HG03095 (cell line): Measurements from ENCODE around the gene ADGRV1.
A peak's percentile ranks its signal among the peaks of the same experiment; 100 is the strongest.

ENCODE experiments used
- ATAC-seq: cut with Tn5 transposase; IDR thresholded peaks from one replicate; pipeline ENCODE4 v1.9.1; 2021; ENCODE audit warnings: moderate library complexity; ENCODE audit not compliant: unreplicated experiment

The ADGRV1 gene

GRCh38 chr5:91092859-91093783 is 534.5 kb downstream of the ADGRV1 start:
- no peak for ATAC-seq

GRCh38 chr5:91095313-91095712 is 536.7 kb downstream of the ADGRV1 start:
- no peak for ATAC-seq

- no peak for ATAC-seq
Measured at GRCh38 chr5:91095786-91096385, 537.3 kb downstream of the ADGRV1 start.

DNA sequence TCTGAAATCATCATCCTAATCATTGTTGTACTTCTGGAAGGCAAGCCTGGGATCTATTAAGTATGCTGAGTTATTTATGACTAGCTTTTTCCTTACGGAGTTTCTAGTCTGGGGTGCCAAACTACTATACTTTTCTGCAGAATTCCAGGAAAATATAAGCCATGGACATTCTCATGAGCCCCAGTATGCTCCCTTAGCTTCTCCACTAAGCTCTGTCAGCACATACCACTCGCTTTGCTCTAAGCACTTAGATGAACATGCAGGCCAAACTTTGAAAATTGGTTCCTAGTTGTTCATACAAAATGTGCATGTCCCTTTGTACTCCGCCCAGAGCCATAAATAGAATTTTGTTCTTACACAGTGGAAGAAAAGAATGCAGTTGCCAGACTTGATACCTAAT is 539.9 kb downstream of the ADGRV1 start:
- ATAC-seq: no peak

DNA sequence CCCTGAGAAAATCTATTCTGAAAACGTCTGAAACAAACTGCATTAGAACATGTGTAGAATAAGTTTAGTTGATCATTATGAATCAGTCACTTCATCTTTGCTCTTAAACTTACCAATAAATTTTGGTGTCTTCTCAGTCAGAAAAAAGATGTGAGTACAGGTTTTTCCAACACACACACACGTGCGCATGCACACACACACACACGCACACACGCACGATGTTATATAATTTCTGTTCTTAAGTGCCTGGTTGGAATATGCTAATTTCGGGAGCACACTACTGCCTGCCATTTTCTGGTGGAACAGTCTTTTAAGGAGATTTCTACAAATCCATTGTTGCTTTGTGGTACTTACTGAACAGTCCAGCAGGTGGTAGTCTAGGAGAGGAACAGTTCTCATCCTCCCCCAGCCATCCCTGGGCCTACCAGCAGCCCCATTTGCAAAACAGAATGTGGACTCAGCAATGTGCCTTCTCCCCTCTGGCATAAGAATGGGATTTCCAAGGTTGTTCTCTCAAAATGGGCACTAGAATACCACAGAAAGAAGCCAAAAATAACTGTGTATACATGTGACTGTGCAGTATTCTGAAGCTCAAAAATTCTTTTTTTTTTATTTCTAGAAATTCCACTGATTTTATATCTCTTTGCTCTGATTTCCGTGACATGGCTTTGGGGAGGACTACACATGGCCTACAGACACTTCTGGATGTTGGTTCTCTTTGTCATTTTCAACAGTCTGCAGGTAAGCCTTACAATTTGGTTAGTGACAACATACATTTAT is 543.2 kb downstream of the ADGRV1 start:
- ATAC-seq: peak; percentile 91

GRCh38 chr5:91103353-91104061 is 544.9 kb downstream of the ADGRV1 start:
- no peak for ATAC-seq

GRCh38 chr5:91104062-91104448 is 545.5 kb downstream of the ADGRV1 start:
- no peak for ATAC-seq

DNA sequence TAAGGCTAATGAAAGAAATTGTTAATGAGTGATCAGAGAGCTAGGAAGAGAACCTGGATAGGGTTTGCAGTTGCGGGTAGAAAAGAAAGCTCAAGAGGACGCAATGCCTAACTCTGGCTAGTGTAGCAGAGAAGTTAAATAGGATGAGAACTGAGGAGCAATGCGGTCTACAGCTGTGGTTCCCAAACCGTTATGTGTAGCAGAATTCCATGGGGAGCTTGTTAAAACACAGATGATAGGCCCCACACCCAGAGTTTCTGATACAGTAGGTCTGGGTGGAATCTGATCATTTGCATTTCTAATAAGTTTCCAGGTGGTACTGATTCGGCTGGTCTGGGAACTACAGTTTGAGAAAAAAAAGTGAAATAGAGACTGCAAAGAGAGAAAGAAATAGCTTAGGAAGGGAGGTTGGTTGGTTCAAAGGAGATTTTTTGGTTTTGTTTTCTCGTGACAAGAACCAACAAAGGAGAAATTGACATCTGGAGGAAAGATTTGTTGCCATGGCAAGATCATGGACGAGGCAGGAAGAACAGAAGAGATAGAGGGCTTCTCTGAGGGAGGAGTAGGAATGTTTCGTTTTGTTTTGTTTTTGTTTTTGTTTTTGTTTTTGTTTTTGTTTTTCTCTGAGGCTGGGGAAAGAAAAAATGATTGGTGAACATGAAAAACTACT is 548.4 kb downstream of the ADGRV1 start:
- no peak for ATAC-seq

- ATAC-seq: no peak
Measured at GRCh38 chr5:91109634-91110033, 551.0 kb downstream of the ADGRV1 start.

DNA sequence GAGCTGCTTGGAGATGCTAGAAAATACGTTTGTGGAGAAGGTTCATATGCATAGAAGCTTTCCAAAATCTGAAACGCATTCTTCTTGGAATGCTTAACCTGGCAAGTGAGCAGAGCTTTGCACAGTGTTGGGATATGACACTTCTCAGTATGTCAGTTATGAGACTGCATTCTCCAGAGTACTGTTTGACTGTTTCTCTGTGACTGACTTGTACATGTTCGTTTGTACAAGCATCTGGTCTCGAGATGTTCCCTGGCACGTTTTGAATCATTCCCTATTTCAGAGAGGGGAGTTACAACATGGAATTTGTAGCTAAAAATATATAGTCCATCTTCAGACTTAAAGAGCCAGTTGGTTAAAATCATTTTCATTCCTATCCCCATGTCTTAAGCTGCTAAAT is 552.1 kb downstream of the ADGRV1 start:
- ATAC-seq: no peak

DNA sequence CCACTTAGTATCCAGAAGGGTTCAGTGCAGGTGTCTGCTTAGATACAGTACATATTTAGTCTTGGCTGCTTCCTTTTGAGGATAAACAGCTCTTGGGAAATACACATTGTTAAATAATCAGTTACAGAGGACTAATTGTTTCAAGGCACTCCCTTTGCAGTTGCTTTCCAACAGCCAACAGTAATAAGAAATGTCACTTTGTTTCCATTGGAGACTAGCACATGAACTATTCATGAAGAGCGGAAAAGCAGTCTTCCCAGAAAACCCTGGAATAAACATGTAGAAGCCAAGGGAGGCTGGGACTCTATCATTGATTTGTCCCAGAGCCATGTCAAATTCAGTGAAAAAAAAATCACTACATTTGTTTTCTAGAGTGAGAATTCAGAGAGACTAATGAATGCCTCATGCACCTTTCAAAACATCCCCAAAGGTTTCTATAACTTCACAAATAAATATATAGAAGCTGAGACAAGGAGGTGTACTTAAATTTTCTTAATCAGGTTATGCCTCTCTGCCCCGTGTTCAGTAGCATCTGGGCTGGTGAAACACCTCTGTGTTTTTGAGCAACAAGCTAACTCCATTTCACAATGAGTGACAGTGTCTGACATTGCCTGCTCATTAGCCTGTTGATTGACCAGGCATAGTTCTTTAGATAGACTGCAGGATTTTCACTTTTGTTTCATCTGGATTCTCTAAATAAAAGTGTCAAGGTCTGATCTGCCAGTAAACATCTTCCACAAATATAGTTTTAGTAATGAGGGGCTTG is 553.1 kb downstream of the ADGRV1 start:
- no peak for ATAC-seq

GRCh38 chr5:91114658-91115057 is 556.1 kb downstream of the ADGRV1 start:
- no peak for ATAC-seq

DNA sequence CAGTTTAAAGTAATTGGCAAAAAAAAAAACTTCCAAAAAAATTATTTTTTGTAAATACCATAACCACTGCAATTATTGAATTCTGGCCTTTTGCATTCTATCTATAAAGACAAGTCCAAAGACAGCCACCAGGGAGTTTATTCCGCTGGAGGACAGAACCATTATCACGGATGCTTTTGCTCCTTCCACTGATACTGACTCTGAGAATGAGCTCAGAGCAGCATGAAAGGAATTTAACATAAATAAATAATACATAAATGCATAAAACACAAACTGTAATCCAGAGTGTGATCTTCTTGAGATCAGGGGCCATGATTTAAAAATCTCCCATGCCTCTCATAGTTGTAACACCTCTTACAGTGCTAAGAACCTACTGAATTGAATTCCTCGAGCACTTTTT is 559.8 kb downstream of the ADGRV1 start:
- ATAC-seq: no peak

DNA sequence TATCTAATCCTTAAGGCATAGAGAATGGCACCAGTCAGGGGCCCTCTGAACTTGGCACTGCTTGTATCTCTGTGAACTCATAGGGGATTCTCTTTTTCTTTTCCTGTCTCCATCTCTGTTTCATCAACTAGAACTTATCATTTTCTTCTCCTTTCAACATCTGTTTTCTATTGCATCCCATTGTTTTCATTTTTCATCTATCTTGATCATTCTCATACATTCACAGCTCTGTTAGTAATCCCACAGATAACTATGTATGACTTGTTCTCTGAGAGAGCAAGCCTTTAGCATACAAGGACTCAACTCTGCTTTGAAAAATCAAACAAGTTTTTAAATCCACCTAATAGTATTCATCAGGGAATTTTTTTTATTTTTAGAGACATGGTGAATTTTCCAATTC is 560.2 kb downstream of the ADGRV1 start:
- no peak for ATAC-seq

GRCh38 chr5:91119217-91119616 is 560.6 kb downstream of the ADGRV1 start:
- ATAC-seq: no peak

GRCh38 chr5:91119981-91120850 is 561.6 kb downstream of the ADGRV1 start:
- no peak for ATAC-seq

- ATAC-seq: no peak
Measured at GRCh38 chr5:91121347-91121993, 562.9 kb downstream of the ADGRV1 start.

GRCh38 chr5:91122651-91123050 is 564.1 kb downstream of the ADGRV1 start:
- ATAC-seq: no peak
